GM18951 (cell line): ENCODE results near the gene OTUD7B.

Experiments used
- POLR2A ChIP-seq: IDR thresholded peaks from 4 replicates; pipeline ENCODE4 v1.6.1; 2011; ENCODE audit warnings: mild to moderate bottlenecking; ENCODE audit not compliant: insufficient read length, insufficient read depth; ENCODE audit errors: extremely low read depth
- in situ Hi-C: fragments of 300-500 bp; cut with MboI; formaldehyde crosslinking; loops from one replicate; pipeline ENCODE4 v1.12.0; 2022; ENCODE audit warnings: low sequenced_read_pairs, mixed read lengths, inconsistent platforms; ENCODE audit not compliant: unreplicated experiment

OTUD7B gene

DNA sequence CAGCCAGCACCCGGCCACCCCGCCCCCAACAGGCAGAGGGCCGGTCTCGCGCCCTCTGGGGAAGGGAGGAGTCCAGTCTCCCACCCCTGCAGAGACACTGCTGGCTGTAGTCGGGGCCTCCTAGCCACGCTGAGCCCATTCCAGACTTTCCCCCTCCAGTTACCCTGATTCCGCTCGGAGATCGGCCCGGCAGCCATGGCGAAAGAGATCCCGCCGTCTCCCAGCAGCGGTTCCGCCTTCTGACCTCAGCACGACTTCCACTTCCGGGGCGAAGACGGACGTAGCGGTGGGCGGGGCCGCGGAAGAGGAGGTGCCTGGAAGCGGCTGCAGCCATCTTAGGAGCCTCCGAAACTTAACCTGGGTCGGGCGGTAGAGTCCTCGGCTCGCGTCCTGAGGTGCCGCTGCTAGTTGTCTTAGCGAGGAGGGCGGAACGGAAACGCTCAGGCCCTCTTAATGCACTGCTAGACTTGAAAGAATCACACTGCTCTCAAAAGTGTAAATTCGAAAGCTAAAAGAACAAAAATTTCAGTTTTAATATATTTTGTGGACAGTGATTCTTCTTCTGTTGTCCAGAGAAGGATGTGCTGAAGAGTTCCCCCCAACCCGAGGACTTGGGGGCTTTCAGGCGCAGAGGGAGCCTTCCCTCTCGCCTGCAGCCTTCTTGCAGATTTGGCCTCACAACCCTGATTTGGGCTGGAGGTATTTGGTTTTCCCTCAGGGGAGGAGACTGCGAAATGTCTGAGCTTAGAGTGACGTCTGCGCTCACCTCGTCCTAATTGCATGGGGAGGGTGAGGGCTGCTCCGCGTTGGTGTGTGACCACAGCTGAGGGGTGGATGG, 82.7 kb downstream of the OTUD7B start, which contains the start of gene SF3B4:
TSS of gene SF3B4 (minus strand) at position 241 of the 838 bp plus-strand sequence. CDS start at position 197, 44 bp downstream.
- TF ChIP-seq POLR2A = peak; percentile 96
- in situ Hi-C loops = no loop called here

DNA sequence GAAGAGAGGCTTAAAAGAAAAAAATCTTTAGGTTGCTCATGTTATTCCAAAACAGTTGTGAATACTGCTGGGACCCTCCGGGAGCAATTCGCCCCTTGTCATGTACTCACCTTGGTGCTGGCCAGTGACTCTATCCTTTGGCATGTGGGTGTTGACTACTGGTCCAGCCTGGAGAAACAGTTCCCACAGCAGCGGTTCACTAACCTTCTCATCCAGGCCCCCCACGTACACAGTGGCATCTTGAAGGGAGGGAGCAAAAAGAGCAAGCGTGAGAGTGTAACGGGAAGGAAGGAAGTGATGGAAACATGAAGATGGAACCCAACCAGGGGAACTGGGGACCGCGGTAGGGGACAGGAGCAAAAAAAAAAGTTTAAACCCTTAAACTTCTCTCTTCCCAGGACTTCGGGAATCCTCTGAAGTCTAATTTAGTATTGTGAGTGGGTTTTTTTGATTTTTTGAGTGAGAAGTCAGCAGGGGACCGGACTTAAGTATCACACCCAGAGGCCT, 83.4 kb downstream of the OTUD7B start:
- in situ Hi-C loops = no loop called here
- no peak for TF ChIP-seq POLR2A

GRCh38 chr1:149926296-149926695, 84.2 kb downstream of the OTUD7B start:
- in situ Hi-C loops = no loop called here
- no peak for TF ChIP-seq POLR2A

- in situ Hi-C loops = no loop called here
- TF ChIP-seq POLR2A = no peak
These were observed 84.8 kb downstream of the OTUD7B start for GRCh38 chr1:149925751-149926150.

- TF ChIP-seq POLR2A = no peak
- in situ Hi-C loops = no loop called here
These were observed 85.2 kb downstream of the OTUD7B start for GRCh38 chr1:149925345-149925744.

- no peak for TF ChIP-seq POLR2A
- in situ Hi-C loops = no loop called here
These were observed 86.9 kb downstream of the OTUD7B start for GRCh38 chr1:149923626-149924025.

DNA sequence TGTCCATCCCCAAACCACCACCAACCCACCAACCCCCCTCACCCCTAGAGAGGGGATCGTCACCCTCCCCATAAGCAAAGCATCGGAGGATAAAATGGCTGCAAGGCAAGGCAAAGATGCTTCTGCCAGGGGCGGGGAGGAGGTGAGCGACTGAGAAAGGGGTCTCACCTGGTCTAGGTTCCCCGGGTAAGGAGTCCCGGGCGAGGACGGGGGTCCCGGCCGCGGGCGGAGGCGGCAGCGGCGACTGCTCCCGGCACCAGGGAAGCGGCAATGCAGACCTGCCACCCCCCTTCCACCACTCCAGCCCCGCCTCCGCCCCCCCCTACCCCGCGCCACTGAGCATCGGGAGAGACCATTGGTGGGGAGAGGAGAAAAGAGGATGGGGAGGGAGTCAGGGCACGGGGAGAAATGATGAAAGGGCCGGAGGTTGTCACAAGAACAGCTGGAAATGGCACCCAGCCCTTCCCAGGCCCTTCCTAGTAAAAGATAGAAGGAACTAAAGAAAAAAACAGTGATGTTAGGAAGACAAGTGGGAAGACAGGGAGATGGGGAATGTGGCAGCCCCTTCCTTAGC, 92.9 kb downstream of the OTUD7B start, which contains the start of gene SV2A:
TSS of gene SV2A (minus strand) at position 274 of the 574 bp plus-strand sequence. CDS start 4,004 bp downstream, outside the sequence.
- in situ Hi-C loops = no loop called here
- TF ChIP-seq POLR2A = peak; percentile 41

DNA sequence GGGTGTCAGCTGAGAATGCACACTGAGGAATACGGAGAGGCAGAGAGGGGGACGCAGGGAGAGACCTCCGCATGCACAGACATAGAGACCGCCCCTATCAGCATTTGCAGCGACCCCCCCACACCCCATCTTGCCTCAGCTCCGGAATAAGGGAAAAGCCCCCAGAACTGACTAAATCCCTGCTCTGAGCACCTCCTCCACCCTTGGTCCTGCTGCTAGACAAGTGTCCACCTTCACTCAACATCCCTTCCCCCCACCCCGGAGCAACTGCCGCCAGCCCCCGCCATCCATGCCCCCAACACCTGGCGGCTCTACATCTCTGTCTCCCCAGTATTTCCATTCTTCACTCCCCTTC, 93.7 kb downstream of the OTUD7B start:
- no peak for TF ChIP-seq POLR2A
- in situ Hi-C loops = no loop called here

DNA sequence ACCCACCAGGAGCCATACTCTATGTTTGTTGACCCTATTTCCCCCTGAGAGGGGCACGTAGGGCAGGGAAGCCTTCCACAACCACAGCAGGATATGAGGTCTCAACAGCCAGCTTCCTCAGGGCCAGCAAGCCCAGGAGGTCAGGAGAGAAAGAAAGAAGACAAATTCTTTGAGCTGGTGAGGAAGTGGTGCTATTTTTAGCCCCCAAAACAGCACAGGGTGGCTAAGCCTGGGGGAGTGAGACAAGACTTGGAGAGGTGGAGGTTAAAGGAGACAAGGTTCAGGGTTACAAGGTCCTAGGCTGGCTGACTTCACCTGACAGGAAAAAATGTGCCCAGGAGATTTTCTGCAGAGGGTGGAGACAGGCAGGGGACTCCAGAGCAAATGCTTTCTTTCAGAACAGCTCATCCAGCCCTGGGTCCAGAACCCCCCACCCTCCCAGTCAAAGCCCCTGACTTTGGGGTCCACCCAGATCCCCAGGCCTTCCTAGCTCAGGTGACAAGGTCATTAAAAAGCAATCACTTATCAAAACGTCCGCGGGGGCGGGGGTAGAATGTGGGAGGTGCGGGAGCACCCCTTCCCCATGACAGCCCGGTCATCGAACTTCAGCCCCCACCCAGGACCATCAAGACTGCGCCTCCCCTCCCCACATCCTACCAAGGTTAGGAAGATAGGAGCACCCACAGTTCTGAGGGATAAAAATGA, 94.2 kb downstream of the OTUD7B start:
- in situ Hi-C loops = no loop called here

DNA sequence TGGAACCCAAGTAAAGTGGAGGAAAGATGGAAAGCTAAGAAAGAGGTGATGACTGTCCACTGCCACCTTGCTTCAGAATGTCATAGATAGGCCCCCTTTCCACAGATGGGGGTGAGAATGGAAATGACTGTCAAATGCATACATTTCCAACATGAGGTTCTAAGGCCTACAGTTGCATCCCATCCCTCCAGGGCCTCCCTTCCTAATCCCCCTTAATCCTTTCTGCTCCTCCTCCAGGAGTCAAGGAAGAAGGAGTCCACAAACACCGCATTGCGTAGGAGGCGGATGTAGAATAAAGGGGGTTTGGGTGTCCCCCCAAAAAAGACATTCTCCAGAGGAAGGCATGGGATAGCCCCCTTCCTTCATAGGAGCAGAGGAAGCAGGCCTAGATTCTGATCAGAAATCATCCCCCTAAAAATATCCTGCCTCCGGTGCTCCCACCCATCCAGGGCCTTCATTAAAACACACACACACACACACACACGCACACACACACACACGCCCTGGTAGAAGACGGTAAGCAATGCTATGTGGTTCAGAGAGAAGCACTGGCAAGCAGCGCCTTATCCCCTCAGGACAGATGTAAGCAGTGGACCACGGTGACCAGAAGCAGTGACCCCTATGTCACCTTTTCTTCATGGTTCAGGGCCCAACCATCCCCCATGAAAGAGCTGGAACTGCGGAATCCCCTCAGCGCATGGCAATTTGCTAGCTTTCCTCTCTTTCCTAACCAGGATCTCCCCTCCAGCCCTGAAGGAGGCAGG, 94.9 kb downstream of the OTUD7B start:
- in situ Hi-C loops = no loop called here
- no peak for TF ChIP-seq POLR2A

More for the DNA sequence above, 94.2 kb downstream of the OTUD7B start:
- no peak for TF ChIP-seq POLR2A

GRCh38 chr1:149914545-149914944, 96.0 kb downstream of the OTUD7B start:
- no peak for TF ChIP-seq POLR2A
- in situ Hi-C loops = no loop called here

- in situ Hi-C loops = no loop called here
- no peak for TF ChIP-seq POLR2A
These were observed 103.9 kb downstream of the OTUD7B start for GRCh38 chr1:149906570-149907075.
